ENCODE results near the gene MPDZ.

DNA sequence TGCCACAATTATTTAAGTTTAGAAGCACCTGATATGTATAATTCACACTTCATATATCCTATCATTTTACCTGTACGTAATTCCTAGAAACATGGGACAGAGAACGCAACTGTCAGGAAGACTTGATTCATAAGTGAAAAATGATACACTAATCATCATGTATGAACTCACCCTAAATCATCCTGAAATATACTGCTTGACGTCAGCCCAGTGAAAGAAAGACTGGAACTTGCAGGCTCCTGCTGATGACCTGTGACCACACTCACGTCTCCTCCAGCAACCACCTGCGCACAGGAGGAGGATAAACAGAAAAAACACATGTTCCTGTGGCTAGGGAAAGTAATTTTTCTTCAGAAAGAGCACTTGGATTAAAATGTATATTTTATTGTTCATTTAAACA, 169.7 kb downstream of the MPDZ start:
- TF ChIP-seq POLR2A (IDR thresholded peaks at IDR 0.05; ENCODE audit: low read depth, low read length) (no peak), TAF1 (IDR thresholded peaks at IDR 0.05; ENCODE audit: low read depth, low read length) (no peak), POLR2AphosphoS5 (IDR thresholded peaks at IDR 0.05; ENCODE audit: low read depth, low read length) (no peak)
